Fibroblast of lung (primary cell): ENCODE measurements around the gene ADAR. TPM values are rescaled to one million over a fixed set of nuclear protein-coding genes. Genes with fewer than 3 reads are reported as not detected.

Experiments
- DNase-seq, 2 donors: peaks; one replicate each; pipeline versions ENCODE4 v3.0.0 to v3.0.0-alpha.2; 2010; ENCODE audit warnings: low read depth in 2 of 2
- H2AFZ ChIP-seq: 2 replicates; pipeline ENCODE4 v1.5.1; 2012; ENCODE audit warnings: low read length, control low read depth, inconsistent platforms
- H3K27ac ChIP-seq: 2 replicates; pipeline ENCODE4 v1.5.1; 2011; ENCODE audit warnings: low read length, control low read depth; ENCODE audit not compliant: insufficient read depth
- H3K27me3 ChIP-seq: 2 replicates; pipeline ENCODE4 v1.5.1; 2011; ENCODE audit warnings: mild to moderate bottlenecking, low read length; ENCODE audit not compliant: control insufficient read depth, insufficient read depth
- H3K36me3 ChIP-seq: 2 replicates; pipeline ENCODE4 v1.5.1; 2011; ENCODE audit warnings: low read length; ENCODE audit not compliant: control insufficient read depth, insufficient read depth
- H3K4me1 ChIP-seq: 2 replicates; pipeline ENCODE4 v1.5.1; 2011; ENCODE audit warnings: low read length; ENCODE audit not compliant: control insufficient read depth, insufficient read depth; ENCODE audit errors: extremely low read depth
- H3K4me2 ChIP-seq: 2 replicates; pipeline ENCODE4 v1.5.1; 2011; ENCODE audit warnings: low read length, control low read depth; ENCODE audit not compliant: insufficient read depth; ENCODE audit errors: extremely low read depth
- H3K4me3 ChIP-seq, 4 experiments: fragments of 200-600 bp in 1 of 4; sonication (generic) in 1 of 4; replicated peaks in 1 of 4; 2 replicates each; pipeline ENCODE4 v1.5.1; 2011 to 2016; ENCODE audit warnings: low read length in 4 of 4, low read depth in 3 of 4, mild to moderate bottlenecking in 3 of 4, control low read depth in 2 of 4, inconsistent platforms in 1 of 4, mixed read lengths in 1 of 4; ENCODE audit not compliant: insufficient read depth in 1 of 4; ENCODE audit errors: control extremely low read depth in 1 of 4
- H3K79me2 ChIP-seq: 2 replicates; pipeline ENCODE4 v1.5.1; 2012; ENCODE audit warnings: mild to moderate bottlenecking, low read length, inconsistent platforms; ENCODE audit not compliant: control insufficient read depth, insufficient read depth
- H3K9ac ChIP-seq: 2 replicates; pipeline ENCODE4 v1.5.1; 2011; ENCODE audit warnings: mild to moderate bottlenecking, low read length, control low read depth; ENCODE audit not compliant: insufficient read depth
- H3K9me3 ChIP-seq: 2 replicates; pipeline ENCODE4 v1.5.1; 2012; ENCODE audit warnings: low read depth, low read length; ENCODE audit not compliant: control insufficient read depth, insufficient read depth
- H4K20me1 ChIP-seq: 2 replicates; pipeline ENCODE4 v1.5.1; 2011; ENCODE audit warnings: low read length; ENCODE audit not compliant: control insufficient read depth, insufficient read depth; ENCODE audit errors: extremely low read depth
- EZH2 ChIP-seq: IDR thresholded peaks from 2 replicates; pipeline ENCODE4 v1.5.1; 2012; ENCODE audit warnings: low read length, control low read depth, mild to moderate bottlenecking; ENCODE audit errors: missing control alignments
- polyA plus RNA-seq, 2 donors: library from polyadenylated mRNA; depleted of rRNA in 1 of 2; stranded (reverse) in 1 of 2; unstranded in 1 of 2; fragments of >200 nt; gene quantifications; 2 replicates each; pipeline ENCODE4 v1.2.1, GENCODE V29; 2011 to 2012; ENCODE audit warnings: missing spikeins in 1 of 2
- total RNA-seq: library from RNA; depleted of rRNA; stranded (reverse); fragments of >200 nt; gene quantifications from 2 replicates; pipeline ENCODE4 v1.2.1, GENCODE V29; 2014
- TF ChIP-seq, protein P1 (sequence below), 2 donors: IDR thresholded peaks in 1 of 2; conservative IDR thresholded peaks in 1 of 2; 1 replicate in 1 of 2; 2 replicates in 1 of 2; pipeline ENCODE4 v1.5.1; 2011 to 2012; ENCODE audit warnings: low read length in 2 of 2, control low read depth in 1 of 2, inconsistent platforms in 1 of 2, low read depth in 1 of 2, mild to moderate bottlenecking in 1 of 2

Gene ADAR
- total and polyA plus RNA-seq, 2 donors (not counting 1 experiment from before 2014, with no cell fraction given), result 98.4 to 140 TPM

DNA sequence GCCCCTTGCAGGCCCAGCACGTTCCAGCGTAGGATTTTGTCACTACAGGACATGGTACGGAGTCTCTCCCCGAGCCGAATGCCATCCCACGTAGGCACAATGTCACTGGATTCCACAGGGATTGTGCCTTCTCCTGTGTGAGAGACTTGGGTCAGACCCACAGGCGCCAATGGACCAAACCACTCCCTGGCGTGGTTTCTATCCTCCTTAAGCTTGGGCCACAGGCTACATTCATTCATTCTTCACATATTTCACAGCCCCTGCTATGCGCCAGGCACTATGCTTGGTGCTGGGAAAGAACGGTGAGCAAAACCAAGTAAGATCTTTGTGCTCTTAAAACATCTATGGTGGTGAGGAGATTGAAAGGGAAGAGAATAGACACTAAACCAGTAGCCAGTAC, 21.8 kb downstream of the ADAR start:
- H3K79me2 ChIP-seq, result no peaks in the 10 kb centered on the region
- DNase-seq, result peak in 1 of 2 donors; percentile 26
- no peaks in the 10 kb centered on the region for H3K9me3 ChIP-seq
- no peak overlapping the region for H3K9ac ChIP-seq
- no peaks in the 10 kb centered on the region for H3K27me3 ChIP-seq
- no peak overlapping the region for H3K4me2 ChIP-seq
- H3K4me3 ChIP-seq, result no peak overlapping the region
- H3K27ac ChIP-seq, result no peak overlapping the region
- peaks cover 46% of the 10 kb centered on the region for H3K36me3 ChIP-seq
- H3K4me1 ChIP-seq, result no peaks in the 10 kb centered on the region
- TF ChIP-seq, protein P1, sequence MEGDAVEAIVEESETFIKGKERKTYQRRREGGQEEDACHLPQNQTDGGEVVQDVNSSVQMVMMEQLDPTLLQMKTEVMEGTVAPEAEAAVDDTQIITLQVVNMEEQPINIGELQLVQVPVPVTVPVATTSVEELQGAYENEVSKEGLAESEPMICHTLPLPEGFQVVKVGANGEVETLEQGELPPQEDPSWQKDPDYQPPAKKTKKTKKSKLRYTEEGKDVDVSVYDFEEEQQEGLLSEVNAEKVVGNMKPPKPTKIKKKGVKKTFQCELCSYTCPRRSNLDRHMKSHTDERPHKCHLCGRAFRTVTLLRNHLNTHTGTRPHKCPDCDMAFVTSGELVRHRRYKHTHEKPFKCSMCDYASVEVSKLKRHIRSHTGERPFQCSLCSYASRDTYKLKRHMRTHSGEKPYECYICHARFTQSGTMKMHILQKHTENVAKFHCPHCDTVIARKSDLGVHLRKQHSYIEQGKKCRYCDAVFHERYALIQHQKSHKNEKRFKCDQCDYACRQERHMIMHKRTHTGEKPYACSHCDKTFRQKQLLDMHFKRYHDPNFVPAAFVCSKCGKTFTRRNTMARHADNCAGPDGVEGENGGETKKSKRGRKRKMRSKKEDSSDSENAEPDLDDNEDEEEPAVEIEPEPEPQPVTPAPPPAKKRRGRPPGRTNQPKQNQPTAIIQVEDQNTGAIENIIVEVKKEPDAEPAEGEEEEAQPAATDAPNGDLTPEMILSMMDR (conservative IDR thresholded peaks at IDR 0.05 in 1 of 2, IDR thresholded peaks at IDR 0.05 in 1 of 2; ENCODE audit: low read depth in 1 of 2, low read length in 2 of 2), result no peak
- TF ChIP-seq EZH2, result no peak
- no peaks in the 10 kb centered on the region for H4K20me1 ChIP-seq
- no peak overlapping the region for H2AFZ ChIP-seq

DNA sequence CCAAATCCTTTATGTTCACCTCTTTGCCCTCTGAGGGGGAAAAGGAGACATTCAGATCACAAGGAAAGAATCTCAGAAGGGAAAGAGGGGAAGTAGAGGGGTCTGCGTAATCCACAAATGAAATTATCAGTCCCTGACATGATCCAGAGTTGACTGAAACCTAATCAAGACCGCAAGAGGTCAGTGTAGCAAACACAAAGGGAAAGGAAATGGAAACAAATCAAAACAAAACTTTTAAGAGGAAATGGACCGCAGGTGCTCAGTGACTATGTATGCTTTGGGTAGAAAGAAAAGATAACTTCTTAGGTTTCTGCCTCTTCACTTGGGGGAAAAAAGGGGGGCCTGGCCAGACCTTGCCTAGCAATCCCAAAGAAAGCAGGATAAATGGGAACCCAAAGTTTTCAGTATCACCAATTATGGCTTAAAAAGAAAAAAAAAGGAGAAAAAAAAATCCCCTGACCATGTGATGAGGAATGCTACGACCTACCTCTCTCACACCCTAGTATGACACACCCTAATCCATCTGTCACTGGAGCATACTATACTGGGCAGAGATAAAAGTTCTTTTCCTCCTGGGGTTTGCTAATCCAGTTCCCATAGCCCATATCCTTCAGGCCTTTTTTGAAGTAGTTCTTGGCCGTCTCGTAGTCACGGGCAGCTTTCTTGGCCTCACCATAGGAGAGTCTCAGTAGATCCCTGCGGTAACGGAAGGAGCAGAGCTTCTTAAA, 23.6 kb downstream of the ADAR start:
- TF ChIP-seq EZH2, result no peak
- TF ChIP-seq, protein P1 (conservative IDR thresholded peaks at IDR 0.05 in 1 of 2, IDR thresholded peaks at IDR 0.05 in 1 of 2; ENCODE audit: low read depth in 1 of 2, low read length in 2 of 2), result no peak
- Histone ChIP-seq H2AFZ (no peak overlapping the region), H3K9ac (no peak overlapping the region), H3K79me2 (no peaks in the 10 kb centered on the region), H3K4me1 (no peaks in the 10 kb centered on the region), H3K4me2 (no peak overlapping the region), H4K20me1 (no peaks in the 10 kb centered on the region), H3K36me3 (peaks cover 44% of the 10 kb centered on the region), H3K27ac (no peak overlapping the region), H3K9me3 (no peaks in the 10 kb centered on the region), H3K4me3 (no peak overlapping the region), H3K27me3 (no peaks in the 10 kb centered on the region)
- DNase-seq, result no peak

DNA sequence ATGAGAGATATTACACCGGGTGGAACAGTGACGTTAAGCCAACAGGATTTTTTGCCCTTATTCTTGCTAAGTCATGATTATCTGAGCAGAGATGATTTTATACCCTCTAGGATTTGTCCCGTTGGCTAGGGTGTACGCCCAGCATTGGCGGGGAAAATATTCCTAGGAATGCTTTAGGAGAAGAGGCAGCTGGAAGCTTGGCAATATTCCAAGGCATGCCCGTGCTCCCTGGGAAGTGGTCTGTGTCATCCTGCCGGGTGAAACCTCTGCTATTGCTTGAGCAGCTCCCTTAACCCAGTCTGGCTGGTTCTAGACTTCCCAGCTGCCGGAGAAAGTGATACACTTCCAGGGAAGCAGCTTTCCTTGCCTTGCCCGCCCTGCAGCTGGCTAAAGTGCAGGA, 24.2 kb downstream of the ADAR start:
- Histone ChIP-seq H3K9me3 (no peaks in the 10 kb centered on the region), H3K27ac (no peak overlapping the region), H3K4me1 (no peaks in the 10 kb centered on the region), H3K27me3 (no peaks in the 10 kb centered on the region), H3K4me3 (no peak overlapping the region), H3K79me2 (no peaks in the 10 kb centered on the region), H3K9ac (no peak overlapping the region), H4K20me1 (no peaks in the 10 kb centered on the region), H3K4me2 (no peak overlapping the region), H2AFZ (no peak overlapping the region), H3K36me3 (peaks cover 41% of the 10 kb centered on the region)
- DNase-seq, result peak; percentile 27 to 73
- TF ChIP-seq EZH2, result no peak
- TF ChIP-seq, protein P1 (conservative IDR thresholded peaks at IDR 0.05 in 1 of 2, IDR thresholded peaks at IDR 0.05 in 1 of 2; ENCODE audit: low read depth in 1 of 2, low read length in 2 of 2), result no peak
